Measurements from ENCODE around the gene TBC1D25.

The TBC1D25 gene

GRCh38 chrX:48569958-48570357 lies 30.4 kb downstream of the TBC1D25 start:
- no peak for DNase-seq

GRCh38 chrX:48573690-48574269 lies 34.3 kb downstream of the TBC1D25 start:
- peak; percentile 54 for DNase-seq

GRCh38 chrX:48574270-48575266 lies 35.1 kb downstream of the TBC1D25 start, which contains the start of gene RBM3:
RBM3 (plus strand) TSS chrX:48574484; CDS start chrX:48575181, 697 bp downstream.
- DNase-seq = peak; percentile 90

- DNase-seq = no peak
These were observed 36.1 kb downstream of the TBC1D25 start for GRCh38 chrX:48575642-48576041.

- no peak for DNase-seq
These were observed 36.6 kb downstream of the TBC1D25 start for GRCh38 chrX:48576108-48576507.

- no peak for DNase-seq
These were observed 39.2 kb downstream of the TBC1D25 start for GRCh38 chrX:48578661-48579128.

GRCh38 chrX:48579259-48579658 lies 39.7 kb downstream of the TBC1D25 start:
- no peak for DNase-seq

GRCh38 chrX:48580662-48581061 lies 41.1 kb downstream of the TBC1D25 start:
- no peak for DNase-seq

- no peak for DNase-seq
These were observed 45.2 kb downstream of the TBC1D25 start for GRCh38 chrX:48584698-48585097.

GRCh38 chrX:48589482-48590162 lies 50.1 kb downstream of the TBC1D25 start:
- DNase-seq = no peak

GRCh38 chrX:48590203-48591103 lies 50.9 kb downstream of the TBC1D25 start:
- DNase-seq = no peak

GRCh38 chrX:48591255-48591791 lies 51.8 kb downstream of the TBC1D25 start:
- no peak for DNase-seq

- DNase-seq = no peak
These were observed 53.5 kb downstream of the TBC1D25 start for GRCh38 chrX:48592971-48593370.

GRCh38 chrX:48595929-48596328 lies 56.4 kb downstream of the TBC1D25 start:
- DNase-seq = no peak

GRCh38 chrX:48597353-48598264 lies 58.1 kb downstream of the TBC1D25 start, which contains the start of gene WDR13:
WDR13 (plus strand) TSS chrX:48597492; CDS start chrX:48597997, 505 bp downstream.
- DNase-seq = peak; percentile 91

GRCh38 chrX:48598614-48599013 lies 59.1 kb downstream of the TBC1D25 start:
- DNase-seq = no peak

- no peak for DNase-seq
These were observed 59.8 kb downstream of the TBC1D25 start for GRCh38 chrX:48599341-48599740.

GRCh38 chrX:48600226-48600625 lies 60.7 kb downstream of the TBC1D25 start:
- no peak for DNase-seq

- no peak for DNase-seq
These were observed 62.4 kb downstream of the TBC1D25 start for GRCh38 chrX:48601741-48602394.

GRCh38 chrX:48604701-48605100 lies 65.2 kb downstream of the TBC1D25 start:
- DNase-seq = no peak

Measured in activated CD8-positive, alpha-beta memory T cell treated with anti-CD3 and anti-CD28 coated beads, Interleukin-2, amount 50 U/mL, for 48 hours (primary cell).